GM04503 (cell line): ENCODE measurements around the gene CYP4B1.

ENCODE experiments used
- DNase-seq: peaks from one replicate; pipeline ENCODE4 v3.0.0-alpha.2; 2012; ENCODE audit warnings: low read depth

The CYP4B1 gene

DNA sequence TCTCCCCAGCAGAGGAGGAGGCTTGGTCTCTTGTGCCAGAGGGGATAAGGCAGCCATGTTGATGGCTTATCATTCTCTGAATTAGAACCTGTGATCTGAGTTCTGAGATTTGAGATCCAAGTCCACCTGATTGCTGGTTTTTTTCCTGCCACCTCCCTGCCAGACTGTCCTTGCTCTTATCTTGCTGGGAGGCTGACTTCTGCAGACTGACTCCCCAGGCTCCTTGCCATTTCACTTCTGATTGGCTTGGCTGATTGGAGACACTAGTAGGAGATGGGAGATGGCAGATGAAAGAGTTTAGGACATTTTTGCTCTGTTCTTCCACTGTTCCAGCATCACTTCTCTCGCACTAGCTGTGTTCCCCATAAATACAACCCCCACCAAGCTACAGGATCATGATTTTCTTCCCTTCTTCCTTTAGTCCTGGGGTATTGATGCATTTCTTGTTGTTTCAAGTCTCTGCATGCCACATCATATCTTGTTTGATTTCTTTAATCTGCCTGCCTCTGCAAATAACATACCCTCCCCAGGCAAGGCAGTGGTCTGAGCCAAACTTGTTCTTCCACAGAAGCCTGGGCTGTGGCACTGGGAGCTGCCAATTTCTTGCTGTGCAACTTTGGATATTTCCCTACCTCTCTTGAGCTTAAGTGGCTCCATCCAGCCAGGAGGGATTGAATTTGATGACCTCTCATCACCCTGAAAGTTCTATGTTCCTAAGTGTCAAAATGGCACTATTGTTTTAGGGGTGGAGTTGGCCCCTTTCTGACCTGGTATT lies 963 bp upstream of the CYP4B1 start:
- no peak for DNase-seq

- DNase-seq = no peak
Observed at GRCh38 chr1:46800742-46801141, 1.9 kb downstream of the CYP4B1 start.

DNA sequence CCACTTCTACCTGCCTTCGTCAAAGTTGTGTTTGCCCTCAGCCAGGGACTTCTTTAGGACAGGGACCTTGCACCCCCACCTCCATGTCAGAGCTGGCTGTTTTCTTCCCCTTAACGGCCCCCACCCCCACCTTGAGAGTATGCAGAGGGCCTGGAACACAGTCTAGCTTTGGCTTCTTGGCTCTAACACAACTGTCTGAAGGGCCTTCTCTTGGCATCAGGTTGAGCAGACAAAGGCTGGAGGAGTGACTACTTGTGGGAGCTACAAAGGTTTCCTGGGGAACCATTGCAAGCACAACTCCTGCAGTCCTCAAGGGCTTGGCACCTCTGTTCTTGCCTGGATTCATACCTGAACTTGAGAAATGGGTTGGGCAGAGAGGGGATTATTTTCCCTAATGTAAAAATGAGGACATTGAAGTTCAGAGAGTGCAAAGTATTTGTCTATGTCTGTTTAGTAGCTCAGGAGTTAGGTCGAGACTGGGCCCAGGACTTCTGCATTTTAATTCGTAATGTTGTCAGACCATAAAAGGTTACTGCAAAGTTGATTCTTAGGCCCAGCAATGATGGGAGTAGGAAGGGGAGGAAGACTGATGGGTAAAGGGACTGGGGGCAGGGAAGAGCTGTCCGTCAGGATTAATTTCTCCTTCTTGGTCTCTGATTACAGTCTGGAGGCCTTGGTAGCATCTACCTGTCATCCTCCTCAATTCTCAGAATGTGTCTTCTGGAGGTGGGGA lies 2.6 kb downstream of the CYP4B1 start:
- no peak for DNase-seq

DNA sequence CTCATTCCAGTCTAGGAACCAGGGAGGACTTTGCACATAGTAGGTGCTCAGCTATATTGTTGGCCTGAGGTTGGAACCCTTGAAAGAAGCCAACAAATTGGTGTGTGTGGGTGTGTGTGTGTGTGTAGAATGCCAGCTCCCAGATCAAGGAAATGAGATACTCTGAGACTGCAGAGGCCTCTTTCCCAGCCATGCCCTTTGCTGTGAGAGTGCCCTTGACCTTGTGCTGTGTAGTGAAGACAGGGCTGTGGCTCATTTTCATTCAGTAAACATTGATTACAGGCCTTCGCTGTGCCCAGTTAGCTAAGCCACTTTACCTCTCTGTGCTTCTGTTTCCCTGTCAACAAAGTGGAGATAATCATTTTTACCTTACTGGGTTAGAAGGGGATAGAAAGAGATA lies 3.2 kb downstream of the CYP4B1 start:
- no peak for DNase-seq

- no peak for DNase-seq
Observed at GRCh38 chr1:46802901-46803574, 4.2 kb downstream of the CYP4B1 start.

DNA sequence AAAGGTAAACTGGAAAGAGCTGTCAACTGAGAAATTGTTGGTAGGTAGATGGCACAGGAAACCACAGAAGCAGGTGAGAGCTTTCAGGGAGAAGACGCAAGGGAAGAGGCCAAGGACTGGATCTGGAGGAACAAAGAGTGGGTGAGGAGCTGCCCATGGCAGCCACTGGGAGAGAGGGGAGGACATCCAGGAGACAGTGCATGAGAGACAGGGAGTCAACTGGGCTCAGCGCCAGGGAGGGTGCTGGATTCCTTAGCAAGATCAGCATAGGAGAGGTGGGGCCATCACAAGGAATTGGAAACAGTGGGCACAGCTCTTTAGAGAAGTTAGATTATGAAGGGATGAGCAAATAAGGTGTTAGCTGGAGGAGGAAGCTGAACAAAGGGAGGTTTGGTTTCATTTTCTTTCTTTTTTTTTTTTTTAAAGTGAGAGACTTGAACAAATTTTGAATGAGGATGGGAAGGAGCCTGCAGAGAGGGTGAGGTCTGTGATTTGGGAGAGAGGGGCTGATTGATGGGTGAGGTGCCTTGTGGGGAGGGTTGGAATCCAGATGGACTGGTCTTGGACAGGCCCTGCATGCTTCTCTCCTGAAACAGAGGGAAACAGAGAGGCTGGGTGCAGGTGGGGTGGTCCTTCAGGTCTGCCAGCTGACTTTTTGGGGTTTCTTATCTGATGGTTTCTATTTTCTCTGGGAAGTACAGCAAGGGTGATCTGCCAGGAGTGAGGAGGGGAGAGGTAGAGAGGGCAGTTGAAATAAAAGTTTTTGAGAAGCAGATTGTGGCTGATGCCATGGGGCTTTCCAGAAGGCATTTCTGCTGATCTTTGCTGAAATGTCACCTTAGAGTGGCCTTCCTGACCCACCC lies 5.4 kb downstream of the CYP4B1 start:
- DNase-seq = no peak

DNA sequence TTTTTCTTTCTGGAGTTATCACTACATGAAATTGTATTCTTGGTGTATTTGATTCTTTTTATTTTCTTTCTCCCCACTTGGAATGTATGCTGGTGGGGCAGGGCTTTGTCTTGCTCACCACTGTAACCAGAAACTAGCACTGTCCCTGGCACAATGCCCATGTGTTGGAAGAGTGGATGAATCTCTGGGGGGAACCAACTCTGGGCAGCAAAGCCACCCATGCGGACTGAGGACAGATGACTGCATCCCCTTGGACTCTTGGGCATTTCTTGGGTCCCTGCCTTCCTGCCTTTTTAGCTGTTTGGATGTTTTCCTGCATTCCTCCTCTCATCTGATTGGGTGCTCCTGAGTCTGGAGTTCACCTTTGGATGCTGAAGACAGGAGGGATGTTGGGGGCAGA lies 6.1 kb downstream of the CYP4B1 start:
- DNase-seq = no peak

GRCh38 chr1:46805755-46806154 lies 6.9 kb downstream of the CYP4B1 start:
- no peak for DNase-seq

GRCh38 chr1:46806196-46807020 lies 7.6 kb downstream of the CYP4B1 start:
- DNase-seq = peak; percentile 0

GRCh38 chr1:46807046-46807972 lies 8.5 kb downstream of the CYP4B1 start:
- DNase-seq = no peak

- DNase-seq = no peak
Observed at GRCh38 chr1:46809071-46809470, 10.2 kb downstream of the CYP4B1 start.

GRCh38 chr1:46809904-46810303 lies 11.1 kb downstream of the CYP4B1 start:
- no peak for DNase-seq

DNA sequence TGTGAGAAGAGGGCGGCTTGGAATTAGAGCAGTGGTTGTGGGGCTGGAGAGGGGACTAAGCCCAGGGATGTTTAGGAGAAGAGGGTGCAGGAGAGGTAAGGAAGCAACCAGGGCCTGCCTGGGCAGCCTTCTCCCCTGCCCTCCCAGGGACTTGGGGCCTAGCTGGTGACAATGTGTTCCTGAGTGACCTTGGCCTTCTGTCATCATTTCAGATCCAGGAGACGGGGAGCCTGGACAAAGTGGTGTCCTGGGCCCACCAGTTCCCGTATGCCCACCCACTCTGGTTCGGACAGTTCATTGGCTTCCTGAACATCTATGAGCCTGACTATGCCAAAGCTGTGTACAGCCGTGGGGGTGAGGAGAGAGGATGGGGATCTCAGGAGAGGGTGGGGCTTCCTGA lies 11.8 kb downstream of the CYP4B1 start:
- no peak for DNase-seq

- DNase-seq = no peak
Observed at GRCh38 chr1:46811053-46811452, 12.2 kb downstream of the CYP4B1 start.

DNA sequence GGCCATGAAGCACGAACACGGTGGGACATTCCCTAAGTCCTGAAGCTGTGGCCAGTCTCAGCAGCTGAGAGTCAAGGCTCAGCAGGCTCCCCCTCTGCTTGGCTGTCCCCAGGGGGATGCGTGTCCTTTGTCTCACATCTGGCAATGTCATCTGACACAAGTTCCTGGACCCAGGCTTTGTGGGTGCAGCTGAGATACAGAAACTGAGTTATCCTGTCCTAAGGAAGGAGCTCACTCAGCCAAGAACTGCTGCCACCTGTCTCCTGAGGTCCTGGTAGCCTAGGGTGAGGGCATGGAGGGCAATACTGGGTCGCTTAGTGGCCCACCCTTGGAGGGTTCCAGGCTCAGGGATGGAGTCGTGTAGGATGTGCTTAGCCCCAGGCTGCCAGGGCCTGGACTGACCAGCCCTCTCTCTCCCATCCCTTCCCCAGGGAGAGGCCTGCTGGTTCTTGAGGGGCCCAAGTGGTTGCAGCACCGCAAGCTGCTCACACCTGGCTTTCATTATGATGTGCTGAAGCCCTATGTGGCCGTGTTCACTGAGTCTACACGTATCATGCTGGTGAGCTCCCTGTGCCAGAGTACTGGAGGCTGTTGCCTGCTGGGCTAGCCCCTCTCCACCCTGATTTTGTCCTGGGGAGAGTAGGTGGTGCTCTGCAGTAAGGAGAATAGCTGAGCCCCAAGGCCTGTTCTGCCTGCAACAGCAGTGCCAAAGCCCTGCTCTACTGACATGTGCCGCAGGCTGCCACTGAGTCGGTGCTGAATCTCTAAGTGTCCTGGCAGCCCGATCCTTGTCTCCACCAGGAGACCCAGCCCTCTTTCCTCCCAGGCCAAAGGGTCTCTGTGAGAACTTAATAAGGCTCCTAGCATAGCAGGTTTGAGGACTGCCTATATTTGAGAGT lies 13.5 kb downstream of the CYP4B1 start:
- DNase-seq = no peak

DNA sequence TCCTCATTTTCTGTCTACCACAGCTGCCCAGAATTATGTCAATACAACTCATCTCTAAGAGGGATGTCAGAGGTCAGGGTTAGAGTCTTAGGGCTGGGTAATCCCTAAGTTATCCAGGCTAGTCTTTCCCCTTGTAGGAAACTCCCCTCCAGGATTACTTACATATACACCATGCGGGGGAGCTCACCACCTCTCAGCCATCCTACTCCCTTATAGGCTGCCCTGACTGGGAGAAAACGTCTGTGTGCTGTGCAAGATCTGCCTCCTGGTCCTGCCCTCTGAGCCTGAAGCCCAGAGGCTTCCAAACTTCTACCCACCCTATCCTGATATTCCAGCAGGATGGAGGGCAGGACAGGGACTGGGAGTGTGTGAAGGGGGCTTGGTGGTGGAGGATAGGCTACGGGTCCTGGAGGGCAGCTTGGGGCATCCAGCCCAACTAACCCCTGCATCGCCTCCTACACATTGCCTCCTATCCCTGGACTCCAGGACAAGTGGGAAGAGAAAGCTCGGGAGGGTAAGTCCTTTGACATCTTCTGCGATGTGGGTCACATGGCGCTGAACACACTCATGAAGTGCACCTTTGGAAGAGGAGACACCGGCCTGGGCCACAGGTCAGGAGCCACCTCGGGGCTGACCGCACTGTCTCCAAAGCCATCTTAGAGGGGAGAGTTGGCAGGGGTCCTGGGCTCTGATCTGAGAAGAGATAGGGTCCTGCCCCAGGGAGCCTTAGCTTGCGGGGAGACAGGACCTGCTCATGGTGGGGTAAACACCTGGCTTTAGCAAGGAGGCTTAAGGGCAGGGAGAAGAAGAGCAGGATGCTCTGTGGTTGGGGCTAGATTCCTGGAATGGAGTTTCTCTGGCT lies 14.4 kb downstream of the CYP4B1 start:
- no peak for DNase-seq

- DNase-seq = no peak
Observed at GRCh38 chr1:46813858-46814396, 15.1 kb downstream of the CYP4B1 start.

GRCh38 chr1:46815133-46815532 lies 16.3 kb downstream of the CYP4B1 start:
- no peak for DNase-seq
